ENCODE data around the gene GPD2. TPM values are rescaled to one million over a fixed set of nuclear protein-coding genes. Genes with fewer than 3 reads are reported as not detected.

GPD2 gene
- total and polyA plus RNA-seq, 2 experiments from 2014 or later: 11.3 to 27.4 TPM

- H3K27ac ChIP-seq: no peak overlapping the region
- no peak for TF ChIP-seq CTCF (IDR thresholded peaks at IDR 0.05; ENCODE audit: low read depth, low read length)
- no peak for DNase-seq (ENCODE audit: low read depth in 1 of 2, low spot score in 1 of 2)
- no peaks in the 10 kb centered on the region for H3K27me3 ChIP-seq
- no peaks in the 10 kb centered on the region for H3K9me3 ChIP-seq (ENCODE audit: low read depth)
- H3K36me3 ChIP-seq: no peaks in the 10 kb centered on the region
- H3K4me3 ChIP-seq: no peak overlapping the region
- no peaks in the 10 kb centered on the region for H3K4me1 ChIP-seq (ENCODE audit: low read depth)
Observed at GRCh38 chr2:156541229-156541628, 105.0 kb downstream of the GPD2 start.

- no peaks in the 10 kb centered on the region for H3K27me3 ChIP-seq
- H3K27ac ChIP-seq: no peak overlapping the region
- no peak for TF ChIP-seq CTCF (IDR thresholded peaks at IDR 0.05; ENCODE audit: low read depth, low read length)
- no peaks in the 10 kb centered on the region for H3K9me3 ChIP-seq (ENCODE audit: low read depth)
- no peaks in the 10 kb centered on the region for H3K4me1 ChIP-seq (ENCODE audit: low read depth)
- DNase-seq (ENCODE audit: low read depth in 1 of 2, low spot score in 1 of 2): no peak
- H3K36me3 ChIP-seq: no peaks in the 10 kb centered on the region
- no peak overlapping the region for H3K4me3 ChIP-seq
Observed at GRCh38 chr2:156541706-156542105, 105.5 kb downstream of the GPD2 start.

GRCh38 chr2:156548413-156548812, 112.2 kb downstream of the GPD2 start:
- Histone ChIP-seq H3K4me3 (no peak overlapping the region), H3K27me3 (no peaks in the 10 kb centered on the region)

GRCh38 chr2:156553714-156554442, 117.7 kb downstream of the GPD2 start:
- Histone ChIP-seq H3K36me3 (no peaks in the 10 kb centered on the region), H3K9me3 (ENCODE audit: low read depth) (no peaks in the 10 kb centered on the region), H3K4me1 (ENCODE audit: low read depth) (no peaks in the 10 kb centered on the region), H3K4me3 (no peak overlapping the region), H3K27me3 (no peaks in the 10 kb centered on the region), H3K27ac (no peak overlapping the region)
- no peak for TF ChIP-seq CTCF (IDR thresholded peaks at IDR 0.05; ENCODE audit: low read depth, low read length)
- DNase-seq (ENCODE audit: low read depth in 1 of 2, low spot score in 1 of 2): no peak

More at GRCh38 chr2:156548413-156548812, 112.2 kb downstream of the GPD2 start:
- Histone ChIP-seq H3K27ac (no peak overlapping the region), H3K9me3 (ENCODE audit: low read depth) (no peaks in the 10 kb centered on the region), H3K36me3 (no peaks in the 10 kb centered on the region), H3K4me1 (ENCODE audit: low read depth) (no peaks in the 10 kb centered on the region)
- no peak for DNase-seq (ENCODE audit: low read depth in 1 of 2, low spot score in 1 of 2)
- no peak for TF ChIP-seq CTCF (IDR thresholded peaks at IDR 0.05; ENCODE audit: low read depth, low read length)

- Histone ChIP-seq H3K9me3 (ENCODE audit: low read depth) (no peaks in the 10 kb centered on the region), H3K27me3 (no peaks in the 10 kb centered on the region), H3K4me3 (no peak overlapping the region), H3K27ac (no peak overlapping the region), H3K4me1 (ENCODE audit: low read depth) (no peaks in the 10 kb centered on the region), H3K36me3 (no peaks in the 10 kb centered on the region)
- no peak for TF ChIP-seq CTCF (IDR thresholded peaks at IDR 0.05; ENCODE audit: low read depth, low read length)
- no peak for DNase-seq (ENCODE audit: low read depth in 1 of 2, low spot score in 1 of 2)
Observed at GRCh38 chr2:156561326-156561725, 125.1 kb downstream of the GPD2 start.
